ENCODE results near the gene GMCL1.
A peak's percentile ranks its signal among the peaks of the same experiment; 100 is the strongest.
"Not testable (repeated sequence)": the region's sequence is repeated elsewhere in the genome, so short reads cannot be mapped to it uniquely, and the experiment has no call there.

The GMCL1 gene

DNA sequence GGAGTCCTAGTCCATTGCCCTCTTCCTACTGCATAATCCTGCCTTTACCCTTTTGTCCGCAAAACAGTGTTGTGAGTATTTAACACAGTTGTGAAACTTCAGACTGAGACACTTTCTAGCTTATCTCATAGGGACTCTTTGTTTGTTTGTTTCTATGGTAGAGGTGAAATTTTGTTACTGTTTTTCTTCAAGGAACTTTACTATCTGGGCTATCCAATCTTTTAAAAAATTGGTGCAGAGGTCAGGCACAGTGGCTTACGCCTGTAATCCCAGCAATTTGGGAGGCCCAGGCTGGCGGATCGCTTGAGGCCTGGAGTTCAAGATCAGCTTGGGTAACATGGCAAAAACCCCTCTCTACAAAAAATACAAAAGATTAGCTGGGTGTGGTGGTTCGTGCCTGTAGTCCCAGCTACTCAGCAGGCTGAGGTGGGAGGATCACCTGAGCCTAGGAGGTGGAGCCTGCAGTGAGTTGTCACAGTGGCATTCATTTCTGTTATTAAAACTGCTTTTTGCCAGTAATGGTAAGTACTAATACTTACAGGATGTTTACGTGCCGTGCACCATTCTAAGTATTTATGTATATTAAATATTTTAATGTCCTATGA is 18.8 kb downstream of the GMCL1 start:
- no peak for DNase-seq

GRCh38 chr2:69858261-69858660 is 28.8 kb downstream of the GMCL1 start:
- DNase-seq: no peak

DNA sequence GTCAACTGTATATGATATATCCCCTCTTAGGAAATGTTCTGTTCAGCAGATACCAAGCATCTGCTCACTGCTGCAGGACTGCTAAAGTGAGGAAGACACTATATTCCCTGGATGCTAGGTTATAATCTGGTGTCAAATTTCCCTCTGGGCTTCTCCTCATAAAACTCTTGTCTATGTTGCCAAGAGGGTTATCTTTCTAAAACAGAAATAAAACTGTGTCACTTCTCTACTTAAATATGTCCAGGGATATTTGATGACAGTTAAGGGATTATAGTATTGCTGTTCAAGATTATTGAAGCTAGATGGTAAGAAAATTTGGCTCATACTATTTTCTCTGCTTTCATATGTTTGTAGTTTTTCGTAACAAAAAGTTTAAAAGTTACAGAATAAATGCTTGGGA is 33.8 kb downstream of the GMCL1 start:
- DNase-seq: no peak

DNA sequence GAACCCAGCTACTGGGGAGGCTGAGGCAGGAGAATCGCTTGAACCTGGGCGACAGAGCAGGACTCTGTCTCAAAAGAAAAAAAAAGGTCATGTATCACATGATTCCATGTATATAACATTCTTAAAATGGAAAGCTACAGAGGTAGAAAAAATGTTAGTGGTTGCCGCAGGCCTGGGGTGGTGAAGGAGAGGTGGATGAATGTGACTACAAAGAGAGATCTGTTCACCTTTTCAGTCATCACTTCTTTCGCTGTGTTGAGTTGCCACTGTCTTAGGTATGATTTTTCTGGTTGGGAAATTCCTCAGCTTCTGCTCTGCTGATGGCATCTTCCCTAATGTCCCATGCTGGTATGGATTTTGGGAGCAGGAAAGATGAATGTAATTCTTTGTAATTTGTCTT is 59.0 kb downstream of the GMCL1 start:
- DNase-seq: no peak

GRCh38 chr2:69889302-69889701 is 59.8 kb downstream of the GMCL1 start:
- DNase-seq: no peak

- DNase-seq: no peak
Measured at GRCh38 chr2:69890881-69891280, 61.4 kb downstream of the GMCL1 start.

- DNase-seq: not testable (repeated sequence)
Measured at GRCh38 chr2:69892838-69893424, 63.5 kb downstream of the GMCL1 start.

DNA sequence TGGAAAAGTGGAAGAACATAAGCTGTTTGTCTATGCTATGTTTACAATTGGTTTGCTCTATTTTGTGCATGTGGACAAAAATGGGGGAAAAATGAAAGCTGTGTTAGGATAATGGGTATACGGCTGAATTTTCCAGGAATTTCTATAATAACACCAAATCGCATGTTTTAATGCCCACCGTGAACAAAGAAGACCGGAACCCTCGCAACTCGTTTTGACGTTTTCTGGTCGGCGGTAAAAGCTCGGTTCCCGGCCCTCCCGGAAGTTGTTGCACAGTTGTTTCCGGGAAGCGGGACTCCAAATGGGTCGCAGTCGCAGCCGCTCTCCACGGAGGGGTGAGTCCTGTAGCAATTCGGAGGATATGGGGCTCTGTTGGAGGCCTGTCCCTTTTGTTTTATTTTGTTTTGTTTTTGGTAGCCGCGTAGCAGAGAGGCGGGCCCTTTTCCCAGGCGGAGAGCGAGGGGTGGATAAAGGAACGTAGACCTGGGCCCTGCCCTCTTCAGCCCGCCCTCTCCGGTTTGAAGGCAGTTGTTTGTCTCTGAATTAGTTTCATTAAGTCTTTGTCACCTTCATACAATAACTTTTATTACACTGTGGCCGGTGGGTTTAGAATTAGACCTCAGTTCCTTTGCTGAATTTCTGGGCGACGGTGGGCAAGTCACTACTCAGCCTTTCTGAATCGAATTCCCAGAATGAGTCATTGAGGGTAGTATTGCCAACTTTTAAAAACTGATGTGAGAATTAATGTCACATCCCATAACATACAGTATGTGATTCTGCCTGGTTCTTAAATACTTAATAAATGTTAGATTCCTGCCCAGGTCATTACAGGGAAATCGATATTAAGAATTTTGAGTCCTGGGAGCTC is 64.5 kb downstream of the GMCL1 start, which contains the start of gene SNRNP27:
SNRNP27 (plus strand) TSS at position 273 of the 868 bp plus-strand sequence; CDS start at position 302, 29 bp downstream.
- peak; percentile 89 for DNase-seq

DNA sequence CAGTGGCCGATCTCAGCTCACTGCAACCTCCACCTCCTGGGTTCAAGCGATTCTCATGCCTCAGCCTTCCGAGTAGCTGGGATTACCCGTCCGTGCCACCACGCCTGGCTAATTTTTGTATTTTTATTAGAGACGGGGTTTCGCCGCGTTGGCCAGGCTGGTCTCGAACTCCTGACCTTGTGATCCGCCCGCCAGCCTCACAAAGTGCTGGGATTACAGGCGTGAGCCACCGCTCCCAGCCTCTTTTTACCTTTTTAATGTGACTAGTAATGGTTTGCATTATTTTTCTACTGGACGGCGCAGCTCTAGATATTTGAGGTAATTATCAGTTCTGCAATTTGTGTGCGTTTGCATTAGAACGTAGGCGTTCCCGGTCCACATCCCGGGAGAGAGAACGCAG is 65.3 kb downstream of the GMCL1 start:
- DNase-seq: not testable (repeated sequence)

DNA sequence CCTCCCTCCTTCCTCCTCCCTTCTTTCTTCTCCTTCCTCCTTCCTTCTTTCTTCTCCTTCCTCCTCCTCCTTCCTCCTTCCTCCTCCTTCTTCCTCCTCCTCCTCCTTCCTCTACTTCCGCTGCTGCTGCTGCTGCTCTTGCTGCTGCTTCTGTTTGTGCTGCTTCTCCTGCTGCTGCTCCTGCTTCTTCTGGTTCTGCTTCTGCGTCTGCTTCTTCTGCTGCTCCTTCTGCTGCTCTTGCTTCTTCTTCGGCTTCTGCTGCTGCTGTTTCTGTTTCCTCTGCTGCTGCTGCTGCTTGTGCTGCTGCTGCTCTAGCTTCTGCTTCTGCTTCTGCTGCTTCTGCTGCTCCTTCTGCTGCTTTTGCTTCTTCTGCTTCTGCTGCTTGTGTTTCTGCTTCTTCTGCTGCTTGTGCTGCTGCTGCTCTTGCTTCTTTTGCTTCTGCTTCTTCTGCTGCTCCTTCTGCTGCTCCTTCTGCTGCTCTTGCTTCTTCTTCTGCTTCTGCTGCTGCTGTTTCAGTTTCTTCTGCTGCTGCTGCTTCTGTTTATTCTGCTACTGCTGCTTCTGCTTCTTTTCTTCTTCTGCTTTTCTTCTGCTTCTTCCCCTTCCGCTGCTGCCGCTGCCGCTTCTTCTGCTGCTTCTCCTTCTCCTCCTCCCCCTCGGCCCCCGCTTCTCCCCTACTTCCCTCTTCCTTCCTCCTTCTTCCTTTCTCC is 72.9 kb downstream of the GMCL1 start:
- no peak for DNase-seq

DNA sequence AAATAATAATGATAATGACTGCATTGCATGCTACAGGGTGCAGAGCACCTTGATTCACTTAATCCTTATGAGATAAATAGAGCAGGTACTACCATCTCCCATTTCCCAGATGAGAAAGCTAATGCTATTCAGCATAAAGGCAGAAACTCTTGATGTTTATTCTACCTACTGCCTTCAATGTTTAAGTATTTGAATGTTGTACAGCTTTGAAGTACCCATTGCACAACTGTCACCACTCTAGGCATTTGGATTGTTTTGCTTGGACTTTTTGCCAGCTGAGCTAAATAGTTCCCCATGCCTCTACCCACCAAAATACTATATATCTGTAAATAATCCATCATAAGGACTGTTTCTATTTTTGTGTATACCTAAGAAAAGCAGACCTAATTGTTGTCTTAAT is 77.8 kb downstream of the GMCL1 start:
- no peak for DNase-seq

DNA sequence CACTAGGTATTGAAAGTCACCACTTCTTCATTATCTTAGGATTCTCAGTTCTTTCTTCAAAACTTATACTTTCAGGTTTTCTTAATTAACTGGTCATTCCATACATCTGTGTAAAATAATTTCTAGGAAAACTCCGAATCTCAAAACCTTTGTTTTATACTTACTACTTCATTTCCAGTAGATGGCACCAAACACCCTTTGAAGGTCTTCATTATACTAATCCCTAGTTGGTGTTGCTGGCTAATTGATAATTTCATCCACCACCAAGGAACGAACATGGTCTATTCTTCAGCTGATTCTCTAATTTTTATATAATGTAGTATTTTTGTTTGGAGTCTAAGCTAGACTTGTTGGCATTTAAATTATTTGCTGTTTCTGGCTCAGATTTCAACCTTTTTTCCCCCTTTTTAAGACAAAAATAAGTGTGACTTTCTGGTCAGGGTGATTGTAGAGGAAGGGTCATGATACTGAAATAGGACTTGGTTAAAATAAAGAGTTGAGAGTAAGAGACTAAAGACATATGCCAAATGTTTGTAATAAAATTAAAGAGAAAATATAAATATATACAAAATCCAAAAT is 82.6 kb downstream of the GMCL1 start:
- DNase-seq: no peak

DNA sequence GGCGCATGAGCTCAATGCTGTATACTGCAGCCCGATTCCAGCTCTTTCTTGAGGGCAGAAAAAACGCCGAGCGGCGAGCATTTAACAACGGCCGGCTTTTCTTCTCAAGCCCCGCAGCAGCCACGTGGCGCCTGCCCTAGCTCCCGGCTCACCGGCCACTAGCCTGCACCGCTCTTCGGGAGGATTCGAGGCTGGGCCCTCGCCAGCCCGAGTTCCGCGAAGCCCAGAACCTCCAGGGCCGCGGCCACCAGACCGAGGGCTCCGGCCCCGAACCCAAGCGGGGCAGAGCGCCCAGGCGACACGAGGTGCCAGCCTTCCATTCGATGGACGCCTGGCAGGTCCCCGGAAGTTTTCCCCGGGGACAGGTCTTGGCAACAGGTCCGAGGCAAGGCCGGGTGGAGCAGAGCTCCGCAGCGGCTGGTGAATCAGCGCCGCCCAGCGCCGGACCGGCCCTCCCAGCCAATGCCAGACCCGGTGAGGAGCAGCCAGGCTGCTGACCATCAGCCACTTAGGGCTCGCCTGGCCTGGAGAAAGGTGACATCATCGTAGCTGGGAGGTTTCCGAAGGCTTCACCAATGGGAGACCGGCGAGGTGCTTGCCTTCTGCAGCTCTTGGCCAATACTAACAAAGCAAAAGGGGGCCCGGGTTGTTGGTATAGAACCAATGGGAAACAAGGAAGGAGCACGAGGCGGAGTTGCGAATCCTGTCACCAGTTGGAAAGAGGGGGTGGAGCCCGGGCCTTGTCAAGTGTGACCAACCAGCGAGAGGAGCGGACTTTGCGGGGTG is 84.9 kb downstream of the GMCL1 start:
- peak; percentile 100 for DNase-seq

- DNase-seq: peak; percentile 27
Measured at GRCh38 chr2:69914950-69915945, 85.8 kb downstream of the GMCL1 start, which contains the start of gene MXD1. TSS of gene MXD1 (plus strand) at chr2:69915109. CDS start at chr2:69915331, 222 bp downstream.

DNA sequence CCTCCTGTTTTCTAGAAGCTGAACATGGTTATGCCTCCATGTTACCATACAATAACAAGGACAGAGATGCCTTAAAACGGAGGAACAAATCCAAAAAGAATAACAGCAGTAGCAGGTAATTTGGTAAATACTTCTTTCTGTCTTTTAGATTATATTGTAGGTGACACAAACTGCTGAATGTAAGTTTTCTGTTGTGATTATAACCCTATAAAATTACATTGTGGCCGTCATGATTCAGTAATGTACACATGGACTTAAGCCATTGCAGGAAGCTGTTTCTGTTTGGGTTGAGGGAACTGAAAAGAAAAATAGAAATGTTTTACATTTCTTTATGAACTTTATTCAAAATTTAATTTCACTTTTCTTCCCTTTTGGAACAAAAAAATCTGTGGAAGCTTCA is 86.6 kb downstream of the GMCL1 start:
- no peak for DNase-seq

DNA sequence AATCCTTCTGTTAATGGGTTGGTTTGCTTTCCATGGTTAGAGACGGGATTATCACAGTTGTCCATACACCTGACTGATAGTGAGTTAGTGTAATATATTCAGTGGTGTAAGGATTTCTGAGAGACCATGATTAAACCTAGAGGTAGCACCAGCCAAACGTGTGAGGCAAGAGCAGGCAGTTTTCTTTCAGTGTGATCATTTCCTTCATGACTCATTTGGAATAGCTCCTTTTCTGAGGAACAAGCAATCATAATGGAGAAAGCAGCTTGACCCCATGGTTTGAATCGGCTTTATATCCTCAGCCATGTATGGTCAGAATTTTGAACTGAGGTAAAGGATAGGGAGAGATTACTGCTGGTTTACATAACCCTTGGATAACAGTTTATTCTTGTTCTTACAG is 88.4 kb downstream of the GMCL1 start:
- DNase-seq: no peak

- no peak for DNase-seq
Measured at GRCh38 chr2:69918401-69918800, 88.9 kb downstream of the GMCL1 start.

- no peak for DNase-seq
Measured at GRCh38 chr2:69923116-69923515, 93.7 kb downstream of the GMCL1 start.

DNA sequence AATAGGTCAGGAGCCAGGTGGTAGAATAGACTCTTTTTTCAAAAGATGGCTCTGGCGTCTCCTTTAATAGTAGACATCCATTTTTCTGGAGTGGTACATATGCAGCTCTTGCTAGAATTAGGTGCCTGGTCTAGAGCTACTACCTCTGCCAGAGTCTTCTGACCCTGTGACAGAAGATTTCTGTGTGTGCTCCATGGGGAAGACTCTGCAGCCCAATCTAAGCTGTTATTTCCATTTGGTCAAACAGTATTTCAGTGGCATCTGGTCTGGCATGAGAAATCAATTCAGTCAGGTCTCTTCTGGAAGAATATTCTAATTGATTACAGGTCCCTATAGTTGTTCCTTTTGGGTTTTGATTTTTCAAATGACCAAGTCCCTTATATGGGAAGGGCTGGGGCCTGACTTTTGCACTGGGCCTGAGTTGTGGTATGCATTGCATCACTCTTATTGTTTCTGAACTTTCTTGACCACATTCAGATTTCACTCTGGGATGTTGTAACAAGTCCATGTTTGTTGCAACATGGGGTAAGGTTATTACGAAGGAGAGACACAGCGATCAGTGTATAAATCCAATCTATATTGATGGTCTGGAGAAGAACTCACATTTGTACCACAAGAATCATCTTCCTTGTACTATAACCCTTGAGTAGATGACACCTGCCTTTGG is 97.5 kb downstream of the GMCL1 start:
- no peak for DNase-seq
